Measurements from ENCODE around the gene POR.

POR gene

DNA sequence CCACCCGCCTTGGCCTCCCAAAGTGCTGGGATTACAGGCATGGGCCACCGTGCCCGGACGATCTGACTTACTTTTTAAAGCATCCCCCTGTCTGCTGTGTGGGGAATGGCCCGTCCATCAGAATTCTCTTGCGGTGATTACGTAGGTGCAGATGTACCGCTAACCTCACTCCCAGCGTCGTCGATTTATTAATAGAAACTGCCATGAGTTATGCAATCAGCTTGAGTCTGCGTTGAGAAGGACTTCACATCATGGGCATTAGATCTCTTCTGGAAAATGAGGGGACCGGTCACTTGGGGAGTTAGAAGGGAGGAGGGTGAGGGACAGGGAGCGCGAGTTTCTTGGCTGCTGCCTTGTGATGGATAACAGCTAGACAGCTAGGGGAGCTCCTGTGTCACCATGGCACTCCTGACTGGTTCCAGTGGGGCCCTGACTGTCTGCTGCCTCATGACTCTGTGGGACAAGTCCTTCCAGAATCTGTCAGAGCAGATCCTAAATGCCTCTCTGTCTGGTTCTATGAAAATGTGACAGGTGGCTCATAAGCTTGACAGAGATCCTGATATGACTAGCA, 35.2 kb downstream of the POR start:
- in situ Hi-C loops (cut with HindIII; ENCODE audit: low sequenced_read_pairs): no loop called here

DNA sequence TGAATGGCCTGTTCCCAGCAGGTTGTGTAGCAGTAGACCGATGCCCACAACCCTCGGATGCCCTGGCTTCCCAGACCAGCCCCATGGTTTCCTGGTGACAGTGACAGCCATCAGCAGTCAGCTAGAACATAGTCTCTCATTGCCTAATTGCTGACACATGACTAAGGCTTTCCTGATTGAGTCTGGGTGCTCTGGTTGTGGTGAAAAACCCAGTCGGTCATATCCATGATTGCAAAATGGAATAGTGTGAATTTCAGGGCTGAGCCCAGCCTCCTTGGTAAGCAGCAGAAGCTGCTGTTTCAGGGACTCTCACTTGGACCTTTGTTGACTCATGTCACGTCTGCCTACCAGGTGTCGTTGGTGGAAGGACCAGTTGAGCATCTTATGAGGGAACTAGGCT, 36.6 kb downstream of the POR start:
- in situ Hi-C loops (cut with HindIII; ENCODE audit: low sequenced_read_pairs): no loop called here

GRCh38 chr7:75953431-75953830, 38.5 kb downstream of the POR start:
- in situ Hi-C loops (cut with HindIII; ENCODE audit: low sequenced_read_pairs): no loop called here

- in situ Hi-C loops (cut with HindIII; ENCODE audit: low sequenced_read_pairs): no loop called here
Measured at GRCh38 chr7:75953931-75954330, 39.0 kb downstream of the POR start.

GRCh38 chr7:75955331-75955955, 40.5 kb downstream of the POR start:
- in situ Hi-C loops (cut with HindIII; ENCODE audit: low sequenced_read_pairs): no loop called here

DNA sequence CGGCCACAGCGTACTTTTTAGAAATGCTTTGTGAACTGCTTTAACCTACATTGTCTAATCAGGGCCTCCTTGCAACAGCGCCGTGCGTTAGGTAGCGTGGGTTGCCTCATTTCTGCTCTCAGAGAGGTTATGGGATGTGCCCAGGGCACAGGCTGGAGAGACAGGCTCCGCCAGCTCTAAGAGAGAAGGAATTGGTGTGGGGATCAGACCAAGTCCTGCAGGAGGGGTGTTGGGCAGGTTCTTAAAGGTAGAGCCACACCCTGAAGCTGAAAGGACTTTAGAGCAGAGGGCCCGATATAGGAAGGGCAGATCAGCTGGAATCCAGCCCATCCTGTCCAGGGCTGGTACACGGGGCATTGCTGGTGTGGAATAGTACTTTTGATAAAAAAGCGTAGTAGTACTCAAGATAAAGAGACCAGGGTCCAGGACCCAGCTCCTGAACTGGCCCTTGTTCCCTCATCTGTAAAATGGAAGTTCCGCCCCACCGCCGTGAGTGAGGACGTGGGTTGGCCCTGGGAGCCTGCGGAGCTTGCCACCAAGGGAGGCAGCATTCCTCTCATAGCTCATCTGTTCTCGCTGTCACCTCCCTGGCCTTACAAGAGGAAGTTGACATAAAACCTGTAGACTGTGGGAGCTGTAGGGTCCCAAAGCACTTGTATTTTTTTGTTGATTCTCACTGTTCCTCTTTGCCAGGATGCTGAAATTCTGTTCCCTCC, 42.2 kb downstream of the POR start:
- in situ Hi-C loops (cut with HindIII; ENCODE audit: low sequenced_read_pairs): no loop called here

DNA sequence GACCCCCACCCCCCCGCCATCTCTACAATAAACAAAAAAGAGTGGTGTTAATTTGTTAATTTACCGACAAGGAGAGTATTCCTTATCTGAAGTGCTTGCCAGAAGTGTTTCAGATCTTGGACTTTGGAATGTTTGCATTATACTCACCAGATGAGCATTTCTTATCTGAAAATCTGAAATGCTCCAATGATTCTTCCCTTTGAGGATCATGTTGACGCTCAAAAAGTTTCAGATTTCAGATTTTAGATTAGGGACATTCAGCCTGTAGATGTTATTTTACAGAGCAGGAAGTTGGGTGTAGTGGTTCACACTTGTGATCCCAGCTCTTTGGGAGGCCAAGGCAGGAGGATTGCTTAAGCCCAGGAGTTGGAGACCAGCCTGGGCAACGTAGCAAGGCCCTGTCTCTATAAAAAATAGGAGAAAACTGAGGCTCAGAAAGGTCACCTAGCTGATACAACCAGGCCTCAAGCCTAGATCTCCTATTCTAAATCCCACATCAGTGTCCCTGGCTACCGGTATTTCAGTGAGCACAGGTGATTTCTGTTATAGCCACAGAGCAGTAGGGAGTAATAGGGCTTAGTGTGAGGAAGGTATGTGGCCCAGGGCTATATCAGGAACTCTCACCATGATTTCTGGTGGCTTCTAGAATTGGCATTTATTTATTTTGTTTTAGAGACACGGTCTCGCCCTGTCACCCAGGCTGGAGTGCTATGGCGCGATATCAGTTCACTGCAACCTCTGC, 44.0 kb downstream of the POR start:
- in situ Hi-C loops (cut with HindIII; ENCODE audit: low sequenced_read_pairs): no loop called here

DNA sequence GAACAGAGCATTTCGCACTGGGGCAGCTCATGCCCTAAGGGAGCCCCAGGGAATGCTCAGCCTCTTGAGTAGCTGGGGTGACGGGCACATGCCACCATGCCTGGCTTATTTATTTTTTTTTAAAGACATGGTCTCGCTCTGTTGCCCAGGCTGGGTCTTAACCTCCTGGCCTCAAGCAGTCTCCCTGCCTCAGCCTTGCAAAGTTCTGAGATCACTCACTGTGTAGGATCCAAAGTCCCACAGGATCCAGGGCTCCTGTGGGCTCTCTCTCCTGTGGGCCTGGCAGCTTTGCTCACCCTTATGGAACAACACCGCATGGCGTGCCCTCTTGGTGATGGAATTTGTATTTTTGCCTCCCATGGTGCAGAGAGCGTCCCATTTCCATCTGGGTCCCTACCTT, 45.4 kb downstream of the POR start:
- in situ Hi-C loops (cut with HindIII; ENCODE audit: low sequenced_read_pairs): loop anchor here (5.0 to 10.0 kb wide), 4 partner anchors 53 to 244 kb away; partner anchors contain the start of gene SRRM3

DNA sequence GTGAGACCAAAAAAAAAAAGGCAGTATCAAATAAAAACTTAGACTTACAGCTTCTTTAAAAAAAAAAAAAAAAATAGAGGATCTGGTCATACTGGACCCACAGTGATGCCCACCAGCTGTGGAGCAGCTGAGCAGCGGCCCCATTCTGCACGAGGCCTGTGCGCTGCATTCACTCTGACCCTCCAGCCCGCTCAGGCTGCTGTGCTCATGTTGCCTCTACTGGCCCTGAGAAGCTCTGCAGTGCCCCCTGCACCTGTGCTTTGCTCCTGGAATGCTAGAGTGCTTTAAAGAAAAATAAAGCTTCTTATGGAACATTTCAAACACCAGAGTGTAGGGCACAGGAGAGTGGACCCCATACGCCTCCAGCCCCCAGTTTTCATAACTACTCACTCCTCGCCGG, 46.3 kb downstream of the POR start:
- in situ Hi-C loops (cut with HindIII; ENCODE audit: low sequenced_read_pairs): loop anchor here (5.0 to 10.0 kb wide), 4 partner anchors 54 to 244 kb away; partner anchors contain the start of gene SRRM3

DNA sequence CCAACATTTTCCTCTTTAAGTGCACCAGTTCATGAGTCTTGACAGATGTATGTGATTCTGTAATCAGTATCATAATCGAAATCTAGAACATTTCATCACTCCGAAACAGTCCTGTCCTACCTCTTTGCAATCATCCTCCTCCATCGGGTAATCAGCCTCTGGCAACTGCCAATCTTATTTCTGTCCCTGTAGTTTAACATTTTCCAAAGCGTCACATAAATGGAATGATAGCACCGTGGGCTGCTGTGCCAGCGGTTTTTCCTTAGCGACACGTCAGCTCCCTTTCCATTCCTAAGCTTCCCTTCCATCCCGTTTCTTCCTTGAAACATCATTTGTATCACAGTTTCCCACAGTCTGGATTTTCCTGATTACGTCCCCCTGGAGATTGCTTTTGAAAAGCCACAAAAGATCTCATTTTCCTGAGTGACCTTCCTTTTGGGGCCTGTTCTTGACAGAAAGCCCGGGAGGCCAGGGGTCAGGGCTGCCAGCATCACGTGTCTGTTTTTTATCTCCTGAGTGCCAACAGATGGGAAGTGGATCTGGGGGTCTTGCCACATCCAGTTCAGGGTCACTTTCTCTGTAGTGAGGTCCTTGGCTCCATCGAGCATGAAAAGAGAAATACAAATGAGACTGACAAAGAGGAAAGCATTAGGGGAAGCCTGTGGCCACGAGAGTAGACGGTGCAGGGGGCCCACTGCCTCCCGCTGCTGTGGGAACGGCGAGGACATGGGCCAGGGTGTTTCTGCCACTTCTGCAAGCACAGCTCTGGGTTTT, 47.8 kb downstream of the POR start:
- in situ Hi-C loops (cut with HindIII; ENCODE audit: low sequenced_read_pairs): loop anchor here (5.0 to 10.0 kb wide), 4 partner anchors 55 to 242 kb away; partner anchors contain the start of gene SRRM3

GRCh38 chr7:75963381-75963995, 48.5 kb downstream of the POR start:
- in situ Hi-C loops (cut with HindIII; ENCODE audit: low sequenced_read_pairs): loop anchor here (5.0 to 10.0 kb wide), 4 partner anchors 56 to 241 kb away; partner anchors contain the start of gene SRRM3

- in situ Hi-C loops (cut with HindIII; ENCODE audit: low sequenced_read_pairs): loop anchor here (10.0 kb wide), 2 partner anchors 59 to 239 kb away; partner anchors contain the start of gene SRRM3
Measured at GRCh38 chr7:75965617-75966016, 50.7 kb downstream of the POR start.

DNA sequence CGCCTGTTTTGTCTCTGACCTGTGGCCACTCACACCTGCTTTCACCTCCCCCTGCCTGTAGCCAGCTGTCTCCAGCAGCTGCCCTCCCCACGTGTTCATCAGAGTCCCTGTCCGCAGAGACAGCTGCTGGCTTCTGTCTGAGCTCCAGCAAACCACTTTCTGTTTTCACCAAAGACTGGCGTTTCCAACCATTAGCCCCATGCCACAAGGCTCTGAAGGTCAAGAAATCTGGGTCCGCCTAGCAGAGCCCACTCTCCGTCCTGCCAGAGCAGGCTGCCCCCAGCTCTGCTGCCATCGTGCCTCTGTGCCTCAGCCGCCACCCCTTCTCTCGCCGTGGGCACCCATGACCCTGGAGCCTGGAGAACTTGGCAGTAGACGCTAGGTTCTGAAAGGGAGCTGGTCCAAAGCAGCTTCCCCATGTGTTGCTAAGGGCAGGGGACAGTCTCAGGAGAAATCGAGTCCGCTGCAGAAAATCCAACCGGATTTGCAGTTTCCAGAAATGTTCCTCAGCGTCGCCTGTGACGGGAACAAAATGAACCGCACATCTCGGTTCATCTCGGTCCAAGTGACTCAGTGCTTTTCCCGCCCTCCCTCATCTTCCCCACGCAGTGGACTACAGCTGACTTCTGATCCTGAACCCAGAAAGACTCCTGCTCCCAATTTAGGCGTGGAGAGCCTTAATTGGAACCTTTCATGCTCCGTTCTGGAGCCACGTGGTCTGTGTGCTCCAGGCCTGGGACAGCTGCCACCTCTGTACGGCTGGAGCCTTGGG, 51.4 kb downstream of the POR start:
- in situ Hi-C loops (cut with HindIII; ENCODE audit: low sequenced_read_pairs): loop anchor here (10.0 kb wide), 2 partner anchors 58 to 238 kb away; partner anchors contain the start of gene SRRM3

DNA sequence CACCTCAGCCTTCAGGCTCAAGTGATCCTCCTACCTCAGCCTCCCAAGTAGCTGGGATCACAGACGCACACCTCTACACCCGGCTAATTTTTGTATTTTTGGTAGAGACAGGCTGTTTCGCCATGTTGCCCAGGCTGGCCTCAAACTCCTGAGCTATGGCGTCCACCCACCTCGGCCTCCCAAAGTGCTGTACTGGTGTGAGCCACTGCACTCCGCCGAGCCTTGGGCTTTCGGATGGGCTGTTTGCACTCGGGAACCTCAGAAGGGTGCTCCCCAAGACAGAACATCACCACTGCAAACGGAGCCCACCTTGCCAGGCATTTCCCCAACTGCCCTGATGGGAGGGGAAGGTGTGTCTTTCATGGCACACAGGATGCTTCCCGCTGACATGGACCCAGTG, 52.1 kb downstream of the POR start:
- in situ Hi-C loops (cut with HindIII; ENCODE audit: low sequenced_read_pairs): loop anchor here (10.0 kb wide), 2 partner anchors 58 to 238 kb away; partner anchors contain the start of gene SRRM3

- in situ Hi-C loops (cut with HindIII; ENCODE audit: low sequenced_read_pairs): loop anchor here (10.0 kb wide), 2 partner anchors 57 to 237 kb away; partner anchors contain the start of gene SRRM3
Measured at GRCh38 chr7:75967487-75967997, 52.6 kb downstream of the POR start.

DNA sequence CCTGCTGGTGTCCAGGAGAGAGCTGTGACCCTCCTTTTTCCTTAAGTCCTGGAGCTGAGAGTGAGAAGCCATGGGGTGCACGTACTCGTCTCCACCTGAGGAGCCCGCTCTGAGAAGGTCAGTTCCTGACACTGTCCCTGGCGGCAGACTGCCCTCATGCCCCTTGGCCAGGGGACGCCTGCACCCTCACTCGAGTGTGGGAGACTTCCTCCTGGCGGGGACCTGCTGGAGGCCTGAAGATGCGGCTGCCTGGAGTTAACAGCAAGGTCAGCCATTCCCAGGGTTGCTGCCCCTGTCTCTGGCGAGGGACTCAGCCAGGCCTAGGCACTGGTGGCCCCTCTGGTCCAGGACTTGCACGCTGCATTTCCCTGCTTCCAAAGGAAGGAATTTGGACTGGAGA, 53.1 kb downstream of the POR start:
- in situ Hi-C loops (cut with HindIII; ENCODE audit: low sequenced_read_pairs): loop anchor here (10.0 kb wide), 2 partner anchors 57 to 237 kb away; partner anchors contain the start of gene SRRM3

DNA sequence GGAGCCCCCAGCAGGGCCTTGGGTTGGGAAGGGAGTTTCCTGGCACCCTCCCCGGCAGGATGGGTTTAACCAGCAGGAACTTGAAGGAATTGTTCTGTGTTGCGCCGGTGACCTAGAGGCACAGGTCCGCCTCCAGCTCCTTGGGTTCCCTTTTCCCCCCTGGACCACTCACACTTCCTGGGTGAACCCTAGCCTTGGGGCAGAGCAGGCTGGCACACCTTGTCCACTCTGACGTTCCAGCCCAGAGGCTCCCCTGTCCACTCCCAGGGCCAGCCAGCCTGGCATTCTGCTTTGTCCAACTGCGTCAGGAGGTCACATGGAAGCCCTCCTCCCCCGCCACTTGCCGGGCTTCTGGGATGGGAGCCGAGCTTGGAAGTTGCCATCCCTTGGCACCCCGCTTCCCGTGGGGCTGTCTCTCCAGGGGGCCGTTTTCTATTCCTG, 53.6 kb downstream of the POR start:
- in situ Hi-C loops (cut with HindIII; ENCODE audit: low sequenced_read_pairs): loop anchor here (10.0 kb wide), 2 partner anchors 56 to 236 kb away; partner anchors contain the start of gene SRRM3

- in situ Hi-C loops (cut with HindIII; ENCODE audit: low sequenced_read_pairs): loop anchor here (10.0 kb wide), 2 partner anchors 56 to 236 kb away; partner anchors contain the start of gene SRRM3
Measured at GRCh38 chr7:75969182-75969581, 54.2 kb downstream of the POR start.
